ENCODE measurements around the gene CCDC102A.
"Not testable (repeated sequence)": the region's sequence is repeated elsewhere in the genome, so short reads cannot be mapped to it uniquely, and the experiment has no call there.

- TF ChIP-seq, protein P1, sequence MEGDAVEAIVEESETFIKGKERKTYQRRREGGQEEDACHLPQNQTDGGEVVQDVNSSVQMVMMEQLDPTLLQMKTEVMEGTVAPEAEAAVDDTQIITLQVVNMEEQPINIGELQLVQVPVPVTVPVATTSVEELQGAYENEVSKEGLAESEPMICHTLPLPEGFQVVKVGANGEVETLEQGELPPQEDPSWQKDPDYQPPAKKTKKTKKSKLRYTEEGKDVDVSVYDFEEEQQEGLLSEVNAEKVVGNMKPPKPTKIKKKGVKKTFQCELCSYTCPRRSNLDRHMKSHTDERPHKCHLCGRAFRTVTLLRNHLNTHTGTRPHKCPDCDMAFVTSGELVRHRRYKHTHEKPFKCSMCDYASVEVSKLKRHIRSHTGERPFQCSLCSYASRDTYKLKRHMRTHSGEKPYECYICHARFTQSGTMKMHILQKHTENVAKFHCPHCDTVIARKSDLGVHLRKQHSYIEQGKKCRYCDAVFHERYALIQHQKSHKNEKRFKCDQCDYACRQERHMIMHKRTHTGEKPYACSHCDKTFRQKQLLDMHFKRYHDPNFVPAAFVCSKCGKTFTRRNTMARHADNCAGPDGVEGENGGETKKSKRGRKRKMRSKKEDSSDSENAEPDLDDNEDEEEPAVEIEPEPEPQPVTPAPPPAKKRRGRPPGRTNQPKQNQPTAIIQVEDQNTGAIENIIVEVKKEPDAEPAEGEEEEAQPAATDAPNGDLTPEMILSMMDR (IDR thresholded peaks at IDR 0.05): not testable (repeated sequence)
- not testable (repeated sequence) for TF ChIP-seq EP300 (IDR thresholded peaks at IDR 0.05)
Measured at GRCh38 chr16:57547524-57547923, 11.2 kb upstream of the CCDC102A start.
